ENCODE measurements around the gene ANO1. TPM values are rescaled to one million over a fixed set of nuclear protein-coding genes. Genes with fewer than 3 reads are reported as not detected.
"Not testable (repeated sequence)": the region's sequence is repeated elsewhere in the genome, so short reads cannot be mapped to it uniquely, and the experiment has no call there.

Gene ANO1
- total RNA-seq, 1 donor from 2014 or later, result 1.1 TPM

- Histone ChIP-seq H3K36me3 (ENCODE audit: control insufficient read depth, insufficient read depth, low read length) (no peaks in the 10 kb centered on the region), H3K4me3 (ENCODE audit: low read depth, low read length) (no peak overlapping the region), H3K27me3 (ENCODE audit: control insufficient read depth, insufficient read depth, low read length) (peaks cover 3% of the 10 kb centered on the region)
- TF ChIP-seq, protein P1, sequence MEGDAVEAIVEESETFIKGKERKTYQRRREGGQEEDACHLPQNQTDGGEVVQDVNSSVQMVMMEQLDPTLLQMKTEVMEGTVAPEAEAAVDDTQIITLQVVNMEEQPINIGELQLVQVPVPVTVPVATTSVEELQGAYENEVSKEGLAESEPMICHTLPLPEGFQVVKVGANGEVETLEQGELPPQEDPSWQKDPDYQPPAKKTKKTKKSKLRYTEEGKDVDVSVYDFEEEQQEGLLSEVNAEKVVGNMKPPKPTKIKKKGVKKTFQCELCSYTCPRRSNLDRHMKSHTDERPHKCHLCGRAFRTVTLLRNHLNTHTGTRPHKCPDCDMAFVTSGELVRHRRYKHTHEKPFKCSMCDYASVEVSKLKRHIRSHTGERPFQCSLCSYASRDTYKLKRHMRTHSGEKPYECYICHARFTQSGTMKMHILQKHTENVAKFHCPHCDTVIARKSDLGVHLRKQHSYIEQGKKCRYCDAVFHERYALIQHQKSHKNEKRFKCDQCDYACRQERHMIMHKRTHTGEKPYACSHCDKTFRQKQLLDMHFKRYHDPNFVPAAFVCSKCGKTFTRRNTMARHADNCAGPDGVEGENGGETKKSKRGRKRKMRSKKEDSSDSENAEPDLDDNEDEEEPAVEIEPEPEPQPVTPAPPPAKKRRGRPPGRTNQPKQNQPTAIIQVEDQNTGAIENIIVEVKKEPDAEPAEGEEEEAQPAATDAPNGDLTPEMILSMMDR (IDR thresholded peaks at IDR 0.05; ENCODE audit: insufficient read depth, low read length, poor library complexity, severe bottlenecking), result no peak
- DNase-seq (ENCODE audit: low read depth), result no peak
Measured at GRCh38 chr11:70032470-70032795, 45.7 kb upstream of the ANO1 start.

DNA sequence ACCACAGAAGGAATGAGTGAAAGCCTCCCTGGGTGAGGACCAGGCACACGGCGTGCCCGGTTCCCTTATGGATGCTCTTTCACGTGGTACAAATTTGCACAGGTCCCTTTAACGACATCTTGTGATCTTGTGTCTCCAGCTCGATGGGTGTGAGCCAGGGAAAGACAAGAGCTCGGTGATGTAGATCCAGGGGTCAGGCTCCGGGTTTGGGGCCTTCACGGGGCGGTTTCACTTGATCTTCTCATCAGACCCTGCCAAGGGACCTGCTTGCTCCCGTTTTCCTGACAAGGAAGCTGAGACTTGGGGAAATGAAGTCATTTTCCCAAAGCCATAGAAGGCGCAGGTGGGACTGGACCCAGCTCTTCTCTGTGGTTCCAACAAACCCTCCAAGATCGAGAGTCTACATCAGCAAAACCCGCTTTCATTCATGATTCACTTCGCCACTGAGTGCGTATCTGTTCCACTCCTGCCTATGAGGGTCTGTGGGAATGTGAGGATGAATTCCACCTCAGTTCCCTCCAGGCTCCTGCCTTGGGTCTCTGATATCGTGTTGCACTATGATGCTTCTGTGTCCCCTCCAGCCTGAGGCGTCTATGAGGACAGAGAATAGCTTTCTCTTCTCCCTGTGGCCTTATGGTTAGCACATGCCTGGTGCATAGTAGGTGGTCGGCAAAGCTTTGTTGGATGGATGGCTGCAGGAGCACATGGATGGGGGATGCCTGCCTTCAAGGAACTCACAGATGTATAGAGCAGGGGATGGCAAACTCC is 45.0 kb upstream of the ANO1 start:
- Histone ChIP-seq H3K4me3 (ENCODE audit: low read depth, low read length) (no peak overlapping the region), H3K36me3 (ENCODE audit: control insufficient read depth, insufficient read depth, low read length) (no peaks in the 10 kb centered on the region), H3K27me3 (ENCODE audit: control insufficient read depth, insufficient read depth, low read length) (peaks cover 3% of the 10 kb centered on the region)
- TF ChIP-seq, protein P1 (IDR thresholded peaks at IDR 0.05; ENCODE audit: insufficient read depth, low read length, poor library complexity, severe bottlenecking), result no peak
- no peak for DNase-seq (ENCODE audit: low read depth)

GRCh38 chr11:70033711-70034070 is 44.4 kb upstream of the ANO1 start:
- H3K4me3 ChIP-seq (ENCODE audit: low read depth, low read length), result no peak overlapping the region
- TF ChIP-seq, protein P1 (IDR thresholded peaks at IDR 0.05; ENCODE audit: insufficient read depth, low read length, poor library complexity, severe bottlenecking), result no peak

DNA sequence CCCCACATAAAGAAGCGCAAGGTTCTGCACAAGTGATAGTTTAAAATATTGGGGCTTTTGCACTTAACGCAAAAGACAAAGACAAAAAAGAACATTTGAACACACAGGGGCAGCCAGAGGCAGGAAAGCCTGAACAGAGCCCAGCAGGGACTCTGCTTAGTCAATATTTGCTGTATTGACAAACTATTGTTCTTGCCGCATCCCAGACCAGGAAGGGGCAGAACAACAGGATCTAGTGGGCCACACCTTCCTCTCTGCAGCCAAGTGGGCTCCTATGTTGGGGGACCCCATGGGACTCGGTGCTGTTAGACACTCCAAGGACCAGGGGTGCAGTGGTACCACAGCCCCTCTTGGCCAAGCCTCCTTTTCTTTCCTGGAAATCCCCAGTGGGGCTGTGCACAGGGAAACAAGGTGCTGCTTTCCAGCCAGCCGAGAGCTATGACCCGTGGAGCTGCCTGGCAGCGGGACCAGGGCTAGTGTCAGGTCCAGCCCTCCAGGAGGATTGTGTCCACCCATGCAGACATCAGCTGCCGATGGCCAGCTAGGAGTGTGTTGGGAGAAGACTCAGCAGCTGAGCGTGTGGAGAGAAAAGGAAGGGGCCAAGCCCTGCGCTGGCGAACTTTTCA is 43.3 kb upstream of the ANO1 start:
- TF ChIP-seq, protein P1 (IDR thresholded peaks at IDR 0.05; ENCODE audit: insufficient read depth, low read length, poor library complexity, severe bottlenecking), result no peak
- peaks cover 3% of the 10 kb centered on the region for H3K27me3 ChIP-seq (ENCODE audit: control insufficient read depth, insufficient read depth, low read length)
- H3K4me3 ChIP-seq (ENCODE audit: low read depth, low read length), result no peak overlapping the region
- no peak for DNase-seq (ENCODE audit: low read depth)
- H3K36me3 ChIP-seq (ENCODE audit: control insufficient read depth, insufficient read depth, low read length), result no peaks in the 10 kb centered on the region

More at GRCh38 chr11:70033711-70034070, 44.4 kb upstream of the ANO1 start:
- Histone ChIP-seq H3K27me3 (ENCODE audit: control insufficient read depth, insufficient read depth, low read length) (peaks cover 3% of the 10 kb centered on the region), H3K36me3 (ENCODE audit: control insufficient read depth, insufficient read depth, low read length) (no peaks in the 10 kb centered on the region)
- DNase-seq (ENCODE audit: low read depth), result no peak

DNA sequence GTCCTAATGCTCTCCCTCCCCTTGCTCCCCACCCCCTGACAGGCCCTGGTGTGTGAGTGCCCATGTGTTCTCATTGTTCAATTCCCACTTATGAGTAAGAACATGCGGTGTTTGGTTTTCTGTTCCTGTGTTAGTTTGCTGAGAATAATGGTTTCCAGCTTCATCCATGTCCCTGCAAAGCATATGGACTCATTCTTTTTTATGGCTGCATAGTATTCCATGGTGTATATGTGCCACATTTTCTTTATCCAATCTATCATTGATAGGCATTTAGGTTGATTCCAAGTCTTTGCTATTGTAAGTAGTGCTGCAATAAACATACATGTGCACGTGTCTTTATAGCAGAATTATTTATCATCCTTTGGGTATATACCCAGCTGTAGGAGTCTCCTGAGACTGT is 42.5 kb upstream of the ANO1 start:
- not testable (repeated sequence) for H3K36me3 ChIP-seq (ENCODE audit: control insufficient read depth, insufficient read depth, low read length); DNase-seq (ENCODE audit: low read depth); H3K4me3 ChIP-seq (ENCODE audit: low read depth, low read length); H3K27me3 ChIP-seq (ENCODE audit: control insufficient read depth, insufficient read depth, low read length)

DNA sequence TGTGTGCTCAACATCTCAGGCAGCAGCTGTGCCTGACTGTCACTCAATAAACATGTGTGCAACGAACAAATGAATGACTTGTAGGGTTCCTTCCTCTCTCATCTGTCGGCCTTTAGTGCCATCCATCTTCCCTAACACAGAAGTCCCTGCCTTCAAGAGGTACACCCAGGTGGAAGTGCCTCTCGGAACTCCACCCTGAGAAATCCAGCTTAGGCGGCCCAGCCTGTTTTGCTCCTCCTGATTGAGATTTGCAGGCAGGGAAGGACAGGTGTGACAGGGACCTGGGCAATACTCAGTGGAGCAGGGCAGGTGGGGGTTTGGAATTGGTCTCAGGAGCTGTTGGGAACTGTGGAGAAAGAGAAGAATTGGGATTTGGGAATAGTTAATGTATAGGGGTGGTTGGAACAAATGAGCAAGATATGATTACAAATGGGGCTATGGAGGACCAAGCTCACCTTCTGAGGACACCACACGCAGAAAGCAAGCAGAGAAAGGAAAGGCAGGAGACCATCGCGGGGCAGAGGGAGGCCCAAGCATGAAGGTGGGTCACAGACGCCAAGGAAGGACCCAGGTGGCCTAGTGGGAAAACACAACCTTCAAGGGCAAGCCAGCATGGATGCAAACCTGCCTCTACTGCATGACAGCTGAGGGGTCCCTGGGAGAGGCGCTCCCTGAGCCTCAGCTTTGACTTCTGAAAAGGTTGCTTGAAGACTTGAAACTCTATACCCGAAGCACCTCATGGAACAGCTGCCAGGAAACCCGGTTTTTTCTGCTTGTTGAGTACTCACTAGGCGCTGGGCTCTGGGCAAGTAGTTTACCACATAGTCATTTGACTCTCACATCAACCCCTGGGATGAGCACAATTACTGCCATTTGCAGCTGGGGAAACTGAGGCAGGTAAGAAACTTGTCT is 40.9 kb upstream of the ANO1 start:
- H3K4me3 ChIP-seq (ENCODE audit: low read depth, low read length), result no peak overlapping the region
- H3K27me3 ChIP-seq (ENCODE audit: control insufficient read depth, insufficient read depth, low read length), result peaks cover 3% of the 10 kb centered on the region
- TF ChIP-seq, protein P1 (IDR thresholded peaks at IDR 0.05; ENCODE audit: insufficient read depth, low read length, poor library complexity, severe bottlenecking), result no peak
- DNase-seq (ENCODE audit: low read depth), result no peak
- no peaks in the 10 kb centered on the region for H3K36me3 ChIP-seq (ENCODE audit: control insufficient read depth, insufficient read depth, low read length)
